HG02885 (cell line): ENCODE data around the gene ADAMTS2.
"Not testable (repeated sequence)": the region's sequence is repeated elsewhere in the genome, so short reads cannot be mapped to it uniquely, and the experiment has no call there.

Experiments used
- ATAC-seq: cut with Tn5 transposase; IDR thresholded peaks from one replicate; pipeline ENCODE4 v1.9.1; 2021; ENCODE audit warnings: mild to moderate bottlenecking; ENCODE audit not compliant: unreplicated experiment, poor library complexity

Gene ADAMTS2

GRCh38 chr5:179287071-179287470 is 58.2 kb downstream of the ADAMTS2 start:
- ATAC-seq = no peak

GRCh38 chr5:179285776-179286162 is 59.5 kb downstream of the ADAMTS2 start:
- ATAC-seq = not testable (repeated sequence)

GRCh38 chr5:179284751-179285631 is 60.3 kb downstream of the ADAMTS2 start:
- ATAC-seq = no peak

GRCh38 chr5:179283908-179284307 is 61.4 kb downstream of the ADAMTS2 start:
- not testable (repeated sequence) for ATAC-seq

GRCh38 chr5:179281694-179282093 is 63.6 kb downstream of the ADAMTS2 start:
- ATAC-seq = no peak

GRCh38 chr5:179280095-179280490 is 65.2 kb downstream of the ADAMTS2 start:
- ATAC-seq = no peak

- no peak for ATAC-seq
Measured at GRCh38 chr5:179279347-179280094, 65.7 kb downstream of the ADAMTS2 start.

GRCh38 chr5:179278546-179278945 is 66.7 kb downstream of the ADAMTS2 start:
- no peak for ATAC-seq

- ATAC-seq = no peak
Measured at GRCh38 chr5:179278119-179278518, 67.1 kb downstream of the ADAMTS2 start.

- no peak for ATAC-seq
Measured at GRCh38 chr5:179276838-179277395, 68.3 kb downstream of the ADAMTS2 start.

GRCh38 chr5:179275941-179276837 is 69.1 kb downstream of the ADAMTS2 start:
- ATAC-seq = no peak

GRCh38 chr5:179275381-179275878 is 69.8 kb downstream of the ADAMTS2 start:
- ATAC-seq = no peak

GRCh38 chr5:179274321-179275315 is 70.6 kb downstream of the ADAMTS2 start:
- ATAC-seq = no peak

- ATAC-seq = no peak
Measured at GRCh38 chr5:179273441-179274145, 71.7 kb downstream of the ADAMTS2 start.

- ATAC-seq = no peak
Measured at GRCh38 chr5:179273073-179273435, 72.2 kb downstream of the ADAMTS2 start.

GRCh38 chr5:179272326-179273072 is 72.8 kb downstream of the ADAMTS2 start:
- no peak for ATAC-seq

- no peak for ATAC-seq
Measured at GRCh38 chr5:179271821-179272325, 73.4 kb downstream of the ADAMTS2 start.

- no peak for ATAC-seq
Measured at GRCh38 chr5:179271428-179271734, 73.9 kb downstream of the ADAMTS2 start.
